HG03432 (cell line): Measurements from ENCODE around the gene CHMP1A.

Experiments used
- ATAC-seq: cut with Tn5 transposase; IDR thresholded peaks from one replicate; pipeline ENCODE4 v1.9.1; 2021; ENCODE audit warnings: mild to moderate bottlenecking, moderate library complexity; ENCODE audit not compliant: unreplicated experiment

CHMP1A gene

DNA sequence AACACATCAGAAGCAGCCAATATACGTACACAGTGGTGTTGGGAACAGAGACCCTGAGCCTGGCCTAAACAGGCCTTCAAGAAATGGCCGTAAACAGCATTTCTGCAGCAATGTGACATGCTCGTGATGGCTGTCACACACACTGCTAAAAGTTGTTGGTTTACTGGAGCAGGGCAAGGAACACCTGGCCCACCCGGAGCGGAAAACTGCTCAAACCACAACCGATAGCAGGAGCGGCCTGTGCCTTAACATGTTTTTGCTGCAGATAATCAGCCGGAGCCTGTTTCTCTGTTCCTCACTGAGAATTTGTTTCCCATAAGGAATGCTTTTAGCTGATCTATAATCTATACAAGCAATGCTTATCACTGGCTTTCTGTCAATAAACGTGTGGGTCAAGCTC lies 50.1 kb downstream of the CHMP1A start:
- ATAC-seq = no peak

DNA sequence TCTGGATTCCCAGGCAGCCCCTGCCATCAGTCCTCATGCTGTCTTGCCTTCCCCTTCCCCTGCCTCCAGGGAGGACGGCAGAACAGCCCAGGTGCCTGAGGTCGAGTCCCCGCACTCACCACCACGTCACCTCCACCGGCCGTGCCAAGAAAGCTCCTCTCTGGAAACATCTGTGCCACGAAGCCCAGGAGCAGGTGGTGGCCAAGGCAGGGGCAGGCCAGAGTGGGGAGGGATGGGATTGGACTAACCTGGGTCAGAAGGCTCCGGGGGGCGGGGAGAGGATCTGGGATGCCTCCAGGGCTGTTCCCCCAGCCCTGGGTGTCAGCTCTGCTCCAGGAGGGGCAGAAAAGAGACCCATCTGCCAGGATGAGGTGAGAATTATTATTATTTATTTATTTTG lies 51.5 kb downstream of the CHMP1A start:
- no peak for ATAC-seq

DNA sequence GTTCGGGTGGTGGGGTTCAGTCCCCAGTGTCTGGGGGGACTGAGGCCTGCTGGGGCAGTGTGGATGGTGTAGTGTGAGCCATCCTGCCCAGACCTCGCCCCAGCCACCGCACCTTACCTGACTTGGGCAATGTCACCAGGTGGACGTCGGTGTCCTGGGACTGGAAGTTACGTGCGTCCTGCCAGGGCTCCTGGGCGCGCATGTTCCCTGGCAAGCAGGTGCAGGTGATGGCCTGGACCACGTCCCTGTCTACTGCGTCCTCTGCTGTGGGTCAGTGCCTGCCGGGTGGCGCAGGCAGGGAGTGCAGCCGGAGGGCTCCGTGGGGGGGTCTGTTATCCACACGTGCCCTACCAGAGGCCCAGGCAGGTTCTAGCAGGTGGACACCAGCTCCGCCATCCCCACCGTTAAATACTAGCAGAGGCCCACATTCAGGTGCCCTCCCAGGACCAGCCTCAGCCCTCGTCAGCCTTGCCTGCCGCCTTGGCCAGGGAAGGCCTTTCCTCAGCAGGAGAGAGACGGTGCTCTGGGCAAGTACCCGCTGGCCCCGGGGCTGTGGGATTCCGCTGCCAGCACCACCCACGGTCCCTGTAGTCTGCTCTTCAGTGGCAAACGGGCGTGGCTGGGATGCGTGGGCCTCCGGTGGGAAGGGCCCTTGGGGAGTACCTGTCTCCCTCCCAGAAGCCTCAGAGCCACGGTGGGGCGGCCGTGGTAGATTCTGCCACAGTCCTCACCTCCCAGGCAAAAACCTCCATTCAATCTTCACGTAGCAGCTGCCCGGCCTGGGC lies 52.1 kb downstream of the CHMP1A start:
- no peak for ATAC-seq

DNA sequence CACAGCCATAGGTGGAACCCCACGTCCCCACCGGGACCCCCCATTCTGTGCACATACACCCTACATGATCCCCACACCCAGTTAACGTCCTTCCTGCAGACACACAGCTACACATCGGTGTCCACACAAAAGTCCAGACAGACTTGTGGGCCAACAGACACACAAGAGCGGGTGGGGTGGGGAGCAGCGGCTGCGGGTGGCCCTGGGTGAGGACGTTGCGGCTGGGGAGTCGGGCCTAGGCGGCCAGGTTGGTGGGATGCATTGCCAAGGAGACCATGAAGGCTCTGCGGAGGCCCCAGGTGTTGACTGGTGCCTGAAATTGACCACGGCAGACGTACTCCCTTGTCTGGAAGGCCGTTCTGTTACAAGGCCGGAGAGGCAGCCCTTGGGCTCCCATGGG lies 52.7 kb downstream of the CHMP1A start:
- no peak for ATAC-seq

DNA sequence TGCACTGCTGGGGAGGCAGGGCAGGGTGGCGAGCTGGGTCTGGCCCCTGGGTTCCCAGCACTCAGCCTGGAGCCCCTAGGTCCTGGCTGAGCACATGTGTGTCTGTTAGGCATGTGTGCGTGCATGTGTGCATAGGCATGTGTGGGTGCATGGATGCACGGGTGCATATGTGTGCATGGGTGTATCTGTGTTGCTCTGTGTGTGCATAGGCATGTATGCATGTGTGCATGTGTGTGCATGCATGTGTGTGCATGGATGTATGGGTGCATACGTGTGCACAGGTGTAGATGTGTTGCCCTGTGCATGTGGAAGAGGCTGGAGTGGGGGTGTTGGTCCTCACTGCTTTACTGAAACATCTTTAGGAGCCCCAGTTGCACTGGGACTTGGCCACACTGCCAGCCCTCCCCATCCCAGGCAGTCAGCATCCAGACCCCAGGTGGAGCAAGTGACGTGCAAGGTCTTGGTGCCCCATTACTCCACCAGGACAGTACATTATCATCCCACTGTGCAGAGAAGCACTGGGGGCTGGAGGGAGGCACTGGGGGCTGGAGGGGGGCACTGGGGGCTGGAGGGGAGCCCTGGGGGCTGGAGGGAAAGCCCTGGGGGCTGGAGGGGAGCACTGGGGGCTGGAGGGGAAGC lies 54.4 kb downstream of the CHMP1A start:
- ATAC-seq = no peak

DNA sequence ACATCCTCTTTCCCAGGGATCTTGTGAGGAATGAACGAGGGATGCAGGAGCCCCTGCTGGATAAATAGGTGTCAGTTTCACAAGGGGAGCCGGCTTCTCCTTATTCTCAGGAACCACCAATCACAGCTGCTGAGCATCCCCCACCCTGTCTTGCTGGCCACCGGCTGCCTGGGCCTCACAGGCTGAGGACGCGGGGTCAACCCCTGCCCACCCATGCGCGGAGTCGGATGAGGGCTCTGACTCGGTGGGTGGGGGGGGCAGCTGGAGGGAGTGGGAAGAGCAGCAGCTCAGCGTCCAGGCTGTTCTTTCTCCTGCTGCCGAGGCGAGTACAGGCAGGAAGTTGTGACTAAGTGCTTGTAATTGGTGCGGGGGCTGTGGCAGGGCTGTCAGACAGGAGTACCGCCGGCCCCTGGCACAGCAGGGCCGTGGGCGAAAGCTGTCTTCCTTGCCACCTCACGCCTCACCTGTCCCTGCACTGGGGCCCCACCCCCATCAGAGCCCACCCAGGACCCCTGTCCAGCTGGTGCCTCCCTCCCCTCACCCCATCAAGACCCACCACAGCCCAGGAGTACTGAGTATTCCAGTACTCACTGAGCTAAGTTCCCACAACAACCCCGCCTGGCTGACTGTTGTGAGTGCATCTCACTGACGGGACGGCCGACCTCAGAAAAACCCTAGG lies 55.1 kb downstream of the CHMP1A start:
- no peak for ATAC-seq

DNA sequence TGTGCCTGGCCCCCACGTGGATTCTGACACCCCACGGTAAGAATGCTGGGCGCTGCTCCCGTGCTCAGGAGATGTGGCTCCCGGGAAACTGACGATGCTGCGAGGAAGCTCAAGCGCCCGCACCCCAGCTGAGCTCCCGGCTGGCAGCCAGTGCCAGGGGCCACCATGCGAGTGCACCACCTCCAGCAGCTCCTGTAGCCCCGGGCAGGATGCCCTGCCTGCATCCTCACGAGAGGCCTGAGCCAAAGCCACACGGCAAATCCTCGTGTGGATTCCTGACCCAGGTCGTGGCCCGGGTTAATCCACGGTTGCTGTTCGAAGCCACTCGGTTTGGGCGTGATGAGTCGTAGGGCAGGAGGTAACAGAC lies 55.6 kb downstream of the CHMP1A start:
- no peak for ATAC-seq

DNA sequence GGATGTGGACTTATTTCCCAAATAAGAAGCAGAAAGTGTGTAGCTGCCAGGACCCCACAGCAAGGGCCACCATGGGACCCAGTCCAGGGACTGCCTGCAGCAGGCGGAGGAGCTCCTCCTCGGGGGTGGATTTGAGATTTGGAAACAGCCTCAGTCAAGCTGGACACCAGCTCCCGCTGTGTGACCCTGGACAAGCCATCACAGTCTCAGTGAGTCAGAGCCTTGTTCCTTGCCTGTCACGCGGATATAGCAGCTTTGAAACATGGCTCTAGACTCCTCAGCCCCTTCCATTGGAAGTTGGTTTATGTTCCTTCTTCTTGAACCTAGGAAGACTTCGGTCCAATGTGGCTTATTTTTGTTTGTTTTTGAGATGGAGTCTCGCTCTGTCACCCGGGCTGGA lies 56.6 kb downstream of the CHMP1A start:
- ATAC-seq = no peak

DNA sequence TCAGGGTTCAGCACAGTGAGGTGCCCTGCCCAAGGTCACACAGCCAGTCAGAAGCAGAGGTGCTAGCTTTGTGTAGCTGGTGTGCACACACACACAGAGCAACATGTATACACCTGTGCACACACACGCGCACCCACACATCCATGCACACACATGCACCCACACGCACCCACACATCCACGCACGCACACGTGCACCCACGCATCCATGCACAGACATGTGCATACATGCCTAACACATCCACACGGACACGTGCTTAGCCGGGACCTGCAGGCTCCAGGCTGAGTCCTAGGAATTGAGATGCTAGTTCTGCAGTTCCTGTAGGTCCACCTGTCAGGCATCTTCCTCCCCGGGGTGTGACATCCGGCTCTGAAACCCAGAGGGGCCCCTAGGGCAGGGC lies 57.1 kb downstream of the CHMP1A start:
- no peak for ATAC-seq

DNA sequence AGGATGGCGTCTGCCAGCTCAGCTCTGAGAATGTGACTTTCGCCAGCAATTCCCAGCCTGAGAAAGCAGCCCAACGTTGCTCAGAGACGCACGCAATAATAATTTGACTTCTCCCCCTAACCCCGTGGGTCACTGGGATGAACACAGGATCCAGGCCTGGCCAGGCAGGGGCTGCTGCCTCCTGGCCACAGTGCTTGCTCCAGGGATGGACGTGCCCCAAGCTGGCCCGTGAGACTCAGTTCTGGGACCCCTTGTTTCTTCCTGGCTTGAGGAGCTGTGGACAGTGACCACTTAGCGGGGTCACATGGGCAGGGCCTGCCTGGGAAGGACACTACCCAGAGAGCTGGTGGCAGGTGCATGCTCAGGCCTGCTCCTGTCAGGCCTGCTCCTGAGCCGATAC lies 57.6 kb downstream of the CHMP1A start:
- ATAC-seq = no peak

DNA sequence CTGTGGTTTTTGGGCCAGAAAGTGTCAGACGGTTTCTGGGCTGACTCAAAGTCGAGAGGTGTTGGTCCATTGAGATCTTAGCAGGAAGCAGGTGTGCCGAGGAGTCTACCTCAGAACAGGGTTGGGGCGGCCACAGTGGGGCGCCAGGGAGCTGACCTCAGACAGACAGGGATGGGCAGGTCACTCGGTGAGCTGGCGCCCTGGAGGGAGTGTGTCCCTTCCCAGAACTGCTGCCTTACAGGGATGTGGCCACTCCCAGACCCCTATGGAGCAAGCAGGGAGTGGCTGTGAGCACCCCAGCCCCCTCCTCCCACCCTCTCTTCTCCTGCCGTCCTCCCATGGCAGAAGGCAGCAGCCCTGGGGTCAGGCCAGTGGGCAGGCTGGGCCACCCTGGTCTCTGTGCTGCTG lies 58.1 kb downstream of the CHMP1A start:
- no peak for ATAC-seq

DNA sequence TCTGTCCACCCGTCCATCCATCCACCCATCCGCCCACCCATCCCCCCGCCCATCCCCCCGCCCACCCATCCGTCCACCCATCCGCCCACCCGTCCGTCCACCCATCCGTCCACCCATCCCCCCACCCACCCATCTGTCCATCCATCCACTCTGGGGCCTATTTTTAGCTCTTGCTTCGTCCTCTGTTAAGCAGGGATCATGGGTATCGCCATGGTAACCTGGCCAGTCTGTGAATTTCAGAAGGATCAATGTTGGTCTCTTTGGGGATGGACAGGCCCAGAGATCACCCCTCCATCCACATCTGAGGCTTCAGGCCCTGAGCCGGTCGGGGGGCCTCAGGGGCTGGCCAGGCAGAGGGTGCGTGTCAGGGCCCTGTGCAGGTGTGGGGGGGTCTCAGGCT lies 59.3 kb downstream of the CHMP1A start:
- ATAC-seq = no peak

DNA sequence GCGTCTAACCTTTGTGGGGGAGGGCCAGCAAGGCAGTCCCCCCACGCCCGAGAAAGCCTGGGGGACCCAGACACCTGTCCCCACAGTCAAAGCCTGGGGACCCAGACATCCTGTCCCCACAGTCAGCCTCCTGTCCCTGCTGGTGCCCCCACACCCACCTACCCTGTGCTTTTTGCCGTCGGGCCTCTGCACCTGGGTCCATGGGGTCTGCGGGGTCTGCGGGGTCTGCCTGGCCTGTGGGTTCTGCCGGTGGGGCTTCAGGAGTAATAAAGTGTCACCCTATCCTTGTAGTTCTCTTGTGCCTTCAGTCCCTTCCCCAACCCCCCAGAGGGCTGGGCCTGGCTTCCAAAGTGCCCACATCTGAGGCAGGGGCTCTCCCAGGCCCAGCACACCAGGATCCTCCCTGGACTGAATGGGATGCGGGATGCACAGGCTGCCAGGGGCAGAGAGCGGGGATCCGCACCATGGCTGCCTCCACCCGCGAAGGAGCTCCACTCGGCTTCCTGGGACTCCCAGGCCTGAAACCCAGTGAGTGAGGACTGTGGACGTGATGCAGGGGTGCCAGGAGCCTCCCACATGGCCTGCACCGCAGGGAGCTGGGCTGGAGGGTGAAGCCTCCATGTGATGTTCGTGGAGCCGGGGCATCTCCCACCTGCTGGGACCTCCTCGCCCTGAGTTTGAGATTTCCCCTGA lies 60.4 kb downstream of the CHMP1A start:
- no peak for ATAC-seq

DNA sequence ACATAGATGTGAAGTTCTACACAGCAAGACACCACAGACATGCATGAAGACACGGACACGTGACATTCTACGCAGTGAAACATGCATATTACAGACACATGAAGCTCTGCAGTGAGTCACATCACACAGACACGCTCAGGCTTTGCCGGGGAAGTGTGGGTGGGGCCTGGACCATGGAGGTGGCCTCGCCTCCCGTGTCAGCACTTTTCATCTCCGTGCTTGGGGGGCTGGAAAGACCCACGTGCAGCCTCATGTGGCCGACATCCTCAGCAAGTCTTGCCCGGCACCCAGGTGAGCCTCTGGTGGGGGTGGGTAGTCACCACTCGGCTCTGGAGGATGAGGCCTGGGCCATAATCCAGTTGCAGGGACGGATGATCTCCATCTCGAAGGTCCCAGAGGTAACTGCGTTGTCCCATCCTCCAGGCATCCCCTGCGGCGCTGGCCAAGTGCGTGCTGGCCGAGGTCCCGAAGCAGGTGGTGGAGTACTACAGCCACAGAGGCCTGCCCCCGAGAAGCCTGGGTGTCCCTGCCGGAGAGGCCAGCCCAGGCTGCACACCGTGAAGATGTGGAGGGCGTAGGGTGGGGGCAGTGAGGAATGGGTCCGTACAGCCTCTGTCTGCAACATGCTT lies 61.3 kb downstream of the CHMP1A start:
- ATAC-seq = no peak

DNA sequence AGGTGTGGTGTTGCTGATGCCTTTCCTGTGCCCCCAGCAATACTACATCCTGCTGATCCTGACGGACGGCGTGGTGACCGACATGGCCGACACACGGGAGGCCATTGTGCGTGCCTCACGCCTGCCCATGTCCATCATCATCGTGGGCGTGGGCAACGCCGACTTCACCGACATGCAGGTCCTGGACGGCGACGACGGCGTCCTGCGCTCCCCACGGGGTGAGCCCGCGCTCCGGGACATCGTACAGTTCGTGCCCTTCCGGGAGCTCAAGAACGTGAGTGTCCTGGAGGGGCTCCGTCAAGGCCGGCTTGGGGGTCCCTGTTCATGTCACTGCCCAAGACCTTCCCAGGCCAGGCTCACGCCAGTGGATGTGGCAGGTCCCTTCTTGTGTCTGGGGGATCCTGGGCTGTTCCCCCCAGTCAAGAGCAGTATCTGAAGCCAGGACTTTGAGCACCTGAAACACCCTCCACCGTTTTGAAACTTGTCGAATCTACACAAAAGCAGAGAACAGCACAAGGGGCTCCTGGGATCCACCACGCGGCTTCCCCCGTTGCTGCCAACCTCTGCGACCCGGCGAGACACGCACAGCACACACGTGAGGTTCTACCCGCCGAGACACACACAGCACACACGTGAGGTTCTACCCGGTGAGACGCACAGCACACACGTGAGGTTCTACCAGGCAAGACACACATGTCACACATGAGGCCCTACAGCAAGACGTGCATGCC lies 62.0 kb downstream of the CHMP1A start:
- ATAC-seq = no peak
